GM19025 (cell line): ENCODE data around the gene PRKD3.
"Not testable (repeated sequence)": the region's sequence is repeated elsewhere in the genome, so short reads cannot be mapped to it uniquely, and the experiment has no call there.

ENCODE experiments used
- ATAC-seq: cut with Tn5 transposase; IDR thresholded peaks from one replicate; pipeline ENCODE4 v1.9.1; 2021; ENCODE audit warnings: mild to moderate bottlenecking, low read depth, moderate library complexity; ENCODE audit not compliant: unreplicated experiment

The PRKD3 gene

GRCh38 chr2:37317746-37318145 is 6.9 kb downstream of the PRKD3 start:
- ATAC-seq, result no peak

- ATAC-seq, result no peak
These were observed 8.5 kb downstream of the PRKD3 start for GRCh38 chr2:37316181-37316580.

GRCh38 chr2:37315364-37315763 is 9.3 kb downstream of the PRKD3 start:
- ATAC-seq, result no peak

- ATAC-seq, result no peak
These were observed 17.1 kb downstream of the PRKD3 start for GRCh38 chr2:37307500-37307899.

- no peak for ATAC-seq
These were observed 18.6 kb downstream of the PRKD3 start for GRCh38 chr2:37306024-37306423.

GRCh38 chr2:37302701-37303252 is 21.9 kb downstream of the PRKD3 start:
- no peak for ATAC-seq

- ATAC-seq, result no peak
These were observed 23.2 kb downstream of the PRKD3 start for GRCh38 chr2:37301408-37301807.

- no peak for ATAC-seq
These were observed 24.1 kb downstream of the PRKD3 start for GRCh38 chr2:37300578-37300977.

- no peak for ATAC-seq
These were observed 24.5 kb downstream of the PRKD3 start for GRCh38 chr2:37300146-37300545.

GRCh38 chr2:37297632-37298031 is 27.0 kb downstream of the PRKD3 start:
- no peak for ATAC-seq

GRCh38 chr2:37295469-37296073 is 29.1 kb downstream of the PRKD3 start:
- no peak for ATAC-seq

GRCh38 chr2:37294858-37295257 is 29.8 kb downstream of the PRKD3 start:
- not testable (repeated sequence) for ATAC-seq

- no peak for ATAC-seq
These were observed 33.0 kb downstream of the PRKD3 start for GRCh38 chr2:37291680-37292079.

GRCh38 chr2:37287966-37288365 is 36.7 kb downstream of the PRKD3 start:
- no peak for ATAC-seq

GRCh38 chr2:37284381-37284780 is 40.3 kb downstream of the PRKD3 start:
- no peak for ATAC-seq

GRCh38 chr2:37283207-37283606 is 41.4 kb downstream of the PRKD3 start:
- ATAC-seq, result no peak

GRCh38 chr2:37282746-37283145 is 41.9 kb downstream of the PRKD3 start:
- ATAC-seq, result no peak

- ATAC-seq, result no peak
These were observed 42.7 kb downstream of the PRKD3 start for GRCh38 chr2:37281916-37282315.

GRCh38 chr2:37276291-37276690 is 48.3 kb downstream of the PRKD3 start:
- ATAC-seq, result no peak
